Measurements from ENCODE around the gene EFHC1. TPM values are rescaled to one million over a fixed set of nuclear protein-coding genes. Genes with fewer than 3 reads are reported as not detected.

EFHC1 gene
- total RNA-seq, 4 donors from 2014 or later = 17.1 to 28.4 (median 19.5) TPM

DNA sequence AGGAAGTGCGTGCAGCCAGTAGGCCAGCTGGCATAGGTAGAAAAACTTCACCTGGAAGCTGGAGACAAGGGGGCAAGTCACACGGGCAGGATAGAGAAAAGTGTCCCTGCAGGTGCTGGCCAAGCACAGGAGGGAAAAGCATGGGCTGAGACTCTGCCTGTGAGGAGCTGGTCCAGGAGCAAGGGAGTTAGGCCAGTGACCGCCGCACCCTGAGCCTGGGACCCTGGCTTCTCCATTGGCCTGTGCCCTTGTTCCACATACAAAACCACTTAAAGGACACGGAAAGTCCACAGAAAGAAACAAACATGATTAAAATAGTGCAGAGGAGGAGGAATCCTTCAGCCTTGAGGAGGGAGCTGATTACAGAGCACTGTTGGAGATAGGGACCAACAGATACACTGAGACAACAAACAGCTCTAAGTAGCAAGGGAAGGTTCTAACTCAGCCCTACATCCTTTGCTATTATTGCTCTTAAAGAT is 88.2 kb downstream of the EFHC1 start:
- TF ChIP-seq POLR2AphosphoS5 (IDR thresholded peaks at IDR 0.05) (no peak), EP300 (IDR thresholded peaks at IDR 0.05; ENCODE audit: low read depth) (no peak), POLR2A (IDR thresholded peaks at IDR 0.05) (no peak)
- TF ChIP-seq, protein P1, sequence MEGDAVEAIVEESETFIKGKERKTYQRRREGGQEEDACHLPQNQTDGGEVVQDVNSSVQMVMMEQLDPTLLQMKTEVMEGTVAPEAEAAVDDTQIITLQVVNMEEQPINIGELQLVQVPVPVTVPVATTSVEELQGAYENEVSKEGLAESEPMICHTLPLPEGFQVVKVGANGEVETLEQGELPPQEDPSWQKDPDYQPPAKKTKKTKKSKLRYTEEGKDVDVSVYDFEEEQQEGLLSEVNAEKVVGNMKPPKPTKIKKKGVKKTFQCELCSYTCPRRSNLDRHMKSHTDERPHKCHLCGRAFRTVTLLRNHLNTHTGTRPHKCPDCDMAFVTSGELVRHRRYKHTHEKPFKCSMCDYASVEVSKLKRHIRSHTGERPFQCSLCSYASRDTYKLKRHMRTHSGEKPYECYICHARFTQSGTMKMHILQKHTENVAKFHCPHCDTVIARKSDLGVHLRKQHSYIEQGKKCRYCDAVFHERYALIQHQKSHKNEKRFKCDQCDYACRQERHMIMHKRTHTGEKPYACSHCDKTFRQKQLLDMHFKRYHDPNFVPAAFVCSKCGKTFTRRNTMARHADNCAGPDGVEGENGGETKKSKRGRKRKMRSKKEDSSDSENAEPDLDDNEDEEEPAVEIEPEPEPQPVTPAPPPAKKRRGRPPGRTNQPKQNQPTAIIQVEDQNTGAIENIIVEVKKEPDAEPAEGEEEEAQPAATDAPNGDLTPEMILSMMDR (IDR thresholded peaks at IDR 0.05) = no peak
- 90 to 100% methylated on average over 2 to 5 of the region's 5 CpGs for WGBS, 2 donors (ENCODE audit: low coverage in 1 of 2)
- H3K9me3 ChIP-seq = no peaks in the 10 kb centered on the region
- H3K27ac ChIP-seq = no peak overlapping the region
- in situ Hi-C loops (cut with MboI; ENCODE audit: low pct_ligation_motif_present in 1 of 4, low pct_unique_long_range_greater_than_20kb in 1 of 4, low sequenced_read_pairs in 3 of 4) = no loop called here
- intact Hi-C loops (cut with DNase I; ENCODE audit: low total_unique reads) = loop anchor here (10.0 kb wide), 2 partner anchors 83 to 157 kb away; partner anchors contain the start of gene EFHC1
- DNase-seq = no peak
- H3K27me3 ChIP-seq = no peaks in the 10 kb centered on the region
- H3K4me3 ChIP-seq = no peak overlapping the region
- peaks cover 13 to 49% (median 27%) of the 10 kb centered on the region in 4 donors for H3K4me1 ChIP-seq
- peaks cover 0 to 15% (median 5%) of the 10 kb centered on the region in 4 donors for H3K36me3 ChIP-seq

DNA sequence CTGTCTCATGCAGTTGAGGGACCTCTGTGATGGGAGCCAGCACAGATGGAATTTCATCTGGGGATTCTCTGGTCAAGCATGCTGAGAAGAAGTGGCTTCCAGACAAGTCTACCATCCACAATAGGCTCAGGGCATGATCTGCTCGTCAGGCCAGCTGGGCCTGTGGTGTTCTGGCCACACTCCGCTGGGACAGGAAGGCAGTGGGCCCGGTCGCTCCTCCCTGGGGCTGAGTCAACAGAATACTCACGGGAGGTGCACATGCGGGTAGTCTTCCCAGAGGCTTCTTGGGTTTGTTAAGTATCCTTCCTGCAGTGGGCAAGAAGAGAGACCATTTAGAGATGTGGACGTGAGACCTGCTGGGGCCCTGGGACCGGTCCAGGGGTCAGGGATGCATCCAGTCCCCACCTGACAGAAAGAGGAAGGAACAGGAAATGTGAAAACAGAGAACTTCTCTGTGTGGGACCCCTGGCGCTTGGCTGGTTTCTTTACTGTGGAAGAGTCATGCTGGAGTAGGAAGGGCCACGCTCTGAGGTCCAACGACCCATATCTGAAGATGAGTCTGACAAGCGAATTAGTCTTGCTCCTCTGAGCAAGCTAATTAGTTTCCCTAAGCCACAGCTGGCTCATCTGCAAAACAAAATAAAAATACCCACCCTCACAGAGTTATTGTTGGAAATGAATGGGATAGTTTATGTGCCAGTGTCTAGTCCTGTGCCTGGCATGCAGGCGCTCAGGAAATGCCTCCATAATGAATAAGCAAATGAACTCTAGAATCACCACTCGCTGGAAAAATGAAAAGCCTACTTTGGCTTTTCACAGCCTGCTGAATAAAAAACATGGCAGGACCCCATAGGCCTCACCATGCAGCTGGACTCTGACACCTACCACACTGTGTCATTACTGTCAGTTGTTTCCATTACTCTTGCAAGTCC is 89.4 kb downstream of the EFHC1 start:
- Histone ChIP-seq H3K4me3 (no peak overlapping the region), H3K27ac (peak overlapping the region in 1 of 4 donors; percentile 4), H3K36me3 (peaks cover 0 to 15% (median 5%) of the 10 kb centered on the region in 4 donors), H3K27me3 (no peaks in the 10 kb centered on the region), H3K9me3 (no peaks in the 10 kb centered on the region), H3K4me1 (peaks cover 5 to 36% (median 20%) of the 10 kb centered on the region in 4 donors)
- TF ChIP-seq POLR2AphosphoS5 (IDR thresholded peaks at IDR 0.05) (no peak), EP300 (IDR thresholded peaks at IDR 0.05; ENCODE audit: low read depth) (no peak), POLR2A (IDR thresholded peaks at IDR 0.05) (no peak)
- TF ChIP-seq, protein P1 (IDR thresholded peaks at IDR 0.05) = no peak
- DNase-seq = no peak
- WGBS, 2 donors (ENCODE audit: low coverage in 1 of 2) = 93 to 94% methylated on average over 2 to 14 of the region's 14 CpGs
- intact Hi-C loops (cut with DNase I; ENCODE audit: low total_unique reads) = loop anchor here (10.0 kb wide), 2 partner anchors 85 to 155 kb away; partner anchors contain the start of gene EFHC1
- in situ Hi-C loops (cut with MboI; ENCODE audit: low pct_ligation_motif_present in 1 of 4, low pct_unique_long_range_greater_than_20kb in 1 of 4, low sequenced_read_pairs in 3 of 4) = no loop called here

DNA sequence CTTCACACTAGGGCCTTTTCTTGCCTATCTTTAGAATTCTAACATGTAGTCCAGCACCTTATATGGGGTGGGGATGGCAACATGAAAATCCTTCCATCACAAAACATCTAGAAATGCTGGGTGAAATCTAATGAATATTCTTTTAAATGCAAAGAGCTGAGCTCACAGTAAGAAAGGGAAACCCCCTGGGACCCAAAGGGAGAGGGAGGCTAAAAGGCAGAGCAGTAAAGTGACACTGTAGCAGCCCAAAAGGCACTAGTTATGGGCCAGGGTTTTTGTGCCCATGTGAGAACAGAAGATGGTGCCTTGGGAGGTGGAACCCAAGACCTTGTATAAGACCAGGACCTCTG is 90.0 kb downstream of the EFHC1 start:
- no peak overlapping the region for H3K4me3 ChIP-seq
- no peaks in the 10 kb centered on the region for H3K9me3 ChIP-seq
- DNase-seq = no peak
- TF ChIP-seq POLR2A (IDR thresholded peaks at IDR 0.05) (no peak), EP300 (IDR thresholded peaks at IDR 0.05; ENCODE audit: low read depth) (no peak), POLR2AphosphoS5 (IDR thresholded peaks at IDR 0.05) (no peak)
- TF ChIP-seq, protein P1 (IDR thresholded peaks at IDR 0.05) = no peak
- peak overlapping the region in 1 of 4 donors; percentile 4 for H3K27ac ChIP-seq
- no peaks in the 10 kb centered on the region for H3K27me3 ChIP-seq
- H3K4me1 ChIP-seq = peaks cover 5 to 33% (median 13%) of the 10 kb centered on the region in 4 donors
- peaks cover 0 to 15% (median 5%) of the 10 kb centered on the region in 4 donors for H3K36me3 ChIP-seq
- in situ Hi-C loops (cut with MboI; ENCODE audit: low pct_ligation_motif_present in 1 of 4, low pct_unique_long_range_greater_than_20kb in 1 of 4, low sequenced_read_pairs in 3 of 4) (no loop called here), intact Hi-C loops (cut with DNase I; ENCODE audit: low total_unique reads) (no loop called here)

DNA sequence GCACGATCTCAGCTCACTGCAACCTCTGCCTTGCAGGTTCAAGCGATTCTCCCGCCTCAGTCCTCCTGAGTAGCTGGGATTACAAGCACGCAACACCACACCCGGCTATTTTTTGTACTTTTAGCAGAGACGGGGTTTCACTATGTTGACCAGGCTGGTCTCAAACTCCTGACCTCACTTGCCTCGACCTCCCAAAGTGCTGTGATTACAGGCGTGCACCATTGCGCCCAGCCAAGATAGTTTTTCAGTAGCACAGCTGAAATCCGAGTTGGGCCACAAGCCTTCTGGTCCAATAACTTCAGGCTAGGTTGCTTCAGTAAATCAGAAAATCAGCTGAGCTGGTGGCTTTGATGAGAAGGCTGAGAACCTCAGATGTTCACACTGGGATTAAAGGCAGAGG is 91.0 kb downstream of the EFHC1 start:
- Histone ChIP-seq H3K4me1 (peaks cover 5 to 23% (median 12%) of the 10 kb centered on the region in 4 donors), H3K27ac (peak overlapping the region; percentile 76 to 86 (median 80)), H3K4me3 (no peak overlapping the region), H3K27me3 (no peaks in the 10 kb centered on the region), H3K36me3 (peaks cover 0 to 15% (median 5%) of the 10 kb centered on the region in 4 donors), H3K9me3 (no peaks in the 10 kb centered on the region)
- intact Hi-C loops (cut with DNase I; ENCODE audit: low total_unique reads) (no loop called here), in situ Hi-C loops (cut with MboI; ENCODE audit: low pct_ligation_motif_present in 1 of 4, low pct_unique_long_range_greater_than_20kb in 1 of 4, low sequenced_read_pairs in 3 of 4) (no loop called here)
- no peak for DNase-seq
- WGBS, 2 donors (ENCODE audit: low coverage in 1 of 2) = 86 to 92% methylated on average over 2 to 10 of the region's 10 CpGs
- TF ChIP-seq POLR2A (IDR thresholded peaks at IDR 0.05) (no peak), POLR2AphosphoS5 (IDR thresholded peaks at IDR 0.05) (no peak), EP300 (IDR thresholded peaks at IDR 0.05; ENCODE audit: low read depth) (no peak)
- TF ChIP-seq, protein P1 (IDR thresholded peaks at IDR 0.05) = no peak

All from transverse colon (tissue), 4 donors.